Measurements from ENCODE around the gene ZDHHC12. TPM values are rescaled to one million over a fixed set of nuclear protein-coding genes. Genes with fewer than 3 reads are reported as not detected.

The ZDHHC12 gene
- total and polyA plus RNA-seq, 3 experiments from 2014 or later: 67.3 to 82.0 (median 76.1) TPM

- Mint-ChIP-seq H3K4me1 (peaks cover 25 to 37% (median 30%) of the 10 kb centered on the region in 3 donors), H3K4me3 (peak overlapping the region in 4 of 7 donors; percentile 27 to 41 (median 28)), H3K36me3 (peaks cover 0 to 29% (median 0%) of the 10 kb centered on the region in 3 donors), H3K27me3 (peaks cover 0 to 2% of the 10 kb centered on the region in 2 donors), H3K9me3 (no peaks in the 10 kb centered on the region), H3K27ac (peak overlapping the region in 1 of 8 donors; percentile 35)
- ChIA-PET POLR2A (no interaction called here), CTCF (interaction anchor here (0.5 kb wide), 1 partner anchor 61 kb away, joined by 3 read pairs; no protein-coding TSS in a partner anchor)
- H3K9me3 ChIP-seq (ENCODE audit: low read length): no peaks in the 10 kb centered on the region
- no peaks in the 10 kb centered on the region for H3K27me3 ChIP-seq (ENCODE audit: insufficient read depth, low read length, poor library complexity, severe bottlenecking)
- no peak overlapping the region for H3K27ac ChIP-seq (ENCODE audit: low read depth, low read length)
- H3K36me3 ChIP-seq (ENCODE audit: insufficient read depth, low read length): no peaks in the 10 kb centered on the region
- H3K4me3 ChIP-seq (ENCODE audit: low read length): no peak overlapping the region
- H3K4me1 ChIP-seq (ENCODE audit: insufficient read depth, low read length): peaks cover 20% of the 10 kb centered on the region
- DNase-seq: no peak
Observed at GRCh38 chr9:128720841-128721486, 3.0 kb downstream of the ZDHHC12 start.

GRCh38 chr9:128719919-128720605 lies 3.9 kb downstream of the ZDHHC12 start:
- peaks cover 14% of the 10 kb centered on the region for H3K4me1 ChIP-seq (ENCODE audit: insufficient read depth, low read length)
- H3K27ac ChIP-seq (ENCODE audit: low read depth, low read length): no peak overlapping the region
- Mint-ChIP-seq H3K36me3 (peaks cover 0 to 29% (median 0%) of the 10 kb centered on the region in 3 donors), H3K4me3 (peak overlapping the region in 1 of 7 donors; percentile 20), H3K9me3 (no peaks in the 10 kb centered on the region), H3K27me3 (peaks cover 0 to 2% of the 10 kb centered on the region in 2 donors), H3K27ac (no peak overlapping the region), H3K4me1 (peaks cover 22 to 31% (median 22%) of the 10 kb centered on the region in 3 donors)
- ChIA-PET CTCF (no interaction called here), POLR2A (no interaction called here)
- H3K9me3 ChIP-seq (ENCODE audit: low read length): no peaks in the 10 kb centered on the region
- H3K4me3 ChIP-seq (ENCODE audit: low read length): no peak overlapping the region
- no peak for DNase-seq
- H3K27me3 ChIP-seq (ENCODE audit: insufficient read depth, low read length, poor library complexity, severe bottlenecking): no peaks in the 10 kb centered on the region
- H3K36me3 ChIP-seq (ENCODE audit: insufficient read depth, low read length): no peaks in the 10 kb centered on the region

GRCh38 chr9:128718475-128718874 lies 5.5 kb downstream of the ZDHHC12 start:
- no peak for DNase-seq
- POLR2A ChIA-PET: no interaction called here

GRCh38 chr9:128718047-128718446 lies 5.9 kb downstream of the ZDHHC12 start:
- Mint-ChIP-seq H3K4me3 (no peak overlapping the region), H3K4me1 (peaks cover 7 to 13% (median 8%) of the 10 kb centered on the region in 3 donors), H3K27ac (no peak overlapping the region), H3K27me3 (no peaks in the 10 kb centered on the region), H3K36me3 (peaks cover 0 to 25% (median 0%) of the 10 kb centered on the region in 3 donors), H3K9me3 (no peaks in the 10 kb centered on the region)
- Histone ChIP-seq H3K27me3 (ENCODE audit: insufficient read depth, low read length, poor library complexity, severe bottlenecking) (no peaks in the 10 kb centered on the region), H3K27ac (ENCODE audit: low read depth, low read length) (no peak overlapping the region), H3K36me3 (ENCODE audit: insufficient read depth, low read length) (no peaks in the 10 kb centered on the region), H3K9me3 (ENCODE audit: low read length) (no peaks in the 10 kb centered on the region), H3K4me1 (ENCODE audit: insufficient read depth, low read length) (peaks cover under 1% of the 10 kb centered on the region), H3K4me3 (ENCODE audit: low read length) (no peak overlapping the region)
- DNase-seq: no peak
- ChIA-PET POLR2A (interaction anchor here (0.6 kb wide), 2 partner anchors 15 to 92 kb away, joined by 3 to 4 read pairs; no protein-coding TSS in a partner anchor), CTCF (interaction anchor here (0.8 to 2.0 kb wide), 2 partner anchors 16 to 60 kb away, joined by 3 to 6 read pairs; partner anchors contain the start of gene PKN3)

More at GRCh38 chr9:128718475-128718874, 5.5 kb downstream of the ZDHHC12 start:
- H3K9me3 Mint-ChIP-seq: no peaks in the 10 kb centered on the region
- peaks cover 0 to 25% (median 0%) of the 10 kb centered on the region in 3 donors for H3K36me3 Mint-ChIP-seq
- peaks cover 4% of the 10 kb centered on the region for H3K4me1 ChIP-seq (ENCODE audit: insufficient read depth, low read length)
- H3K4me1 Mint-ChIP-seq: peaks cover 9 to 18% (median 11%) of the 10 kb centered on the region in 3 donors
- no peaks in the 10 kb centered on the region for H3K27me3 Mint-ChIP-seq
- CTCF ChIA-PET: interaction anchor here (0.8 kb wide), 1 partner anchor 61 kb away, joined by 3 read pairs; no protein-coding TSS in a partner anchor
- H3K4me3 ChIP-seq (ENCODE audit: low read length): no peak overlapping the region
- H3K27ac ChIP-seq (ENCODE audit: low read depth, low read length): no peak overlapping the region
- no peaks in the 10 kb centered on the region for H3K27me3 ChIP-seq (ENCODE audit: insufficient read depth, low read length, poor library complexity, severe bottlenecking)
- no peaks in the 10 kb centered on the region for H3K9me3 ChIP-seq (ENCODE audit: low read length)
- H3K36me3 ChIP-seq (ENCODE audit: insufficient read depth, low read length): no peaks in the 10 kb centered on the region
- no peak overlapping the region for H3K27ac Mint-ChIP-seq
- H3K4me3 Mint-ChIP-seq: no peak overlapping the region

- no peak overlapping the region for H3K27ac ChIP-seq (ENCODE audit: low read depth, low read length)
- no peaks in the 10 kb centered on the region for H3K27me3 ChIP-seq (ENCODE audit: insufficient read depth, low read length, poor library complexity, severe bottlenecking)
- peaks cover 0 to under 1% (median 0%) of the 10 kb centered on the region in 3 donors for H3K4me1 Mint-ChIP-seq
- no peaks in the 10 kb centered on the region for H3K36me3 ChIP-seq (ENCODE audit: insufficient read depth, low read length)
- H3K4me3 ChIP-seq (ENCODE audit: low read length): no peak overlapping the region
- CTCF ChIA-PET: interaction anchor here (2.0 kb wide), 1 partner anchor 14 kb away, joined by 6 read pairs; the partner anchor contains the start of gene PKN3
- no peaks in the 10 kb centered on the region for H3K4me1 ChIP-seq (ENCODE audit: insufficient read depth, low read length)
- POLR2A ChIA-PET: interaction anchor here (0.6 to 0.7 kb wide), 2 partner anchors 28 to 372 kb away, joined by 3 to 4 read pairs; partner anchors contain the start of gene SET
- no peaks in the 10 kb centered on the region for H3K9me3 Mint-ChIP-seq
- no peaks in the 10 kb centered on the region for H3K27me3 Mint-ChIP-seq
- DNase-seq: peak in 1 of 5 donors; percentile 13
- peaks cover 0 to 17% (median 2%) of the 10 kb centered on the region in 3 donors for H3K36me3 Mint-ChIP-seq
- H3K27ac Mint-ChIP-seq: no peak overlapping the region
- no peaks in the 10 kb centered on the region for H3K9me3 ChIP-seq (ENCODE audit: low read length)
- no peak overlapping the region for H3K4me3 Mint-ChIP-seq
Observed at GRCh38 chr9:128716581-128717254, 7.2 kb downstream of the ZDHHC12 start.

- ChIA-PET CTCF (no interaction called here), POLR2A (no interaction called here)
- H3K9me3 Mint-ChIP-seq: no peaks in the 10 kb centered on the region
- no peak overlapping the region for H3K4me3 Mint-ChIP-seq
- no peak overlapping the region for H3K27ac Mint-ChIP-seq
- Histone ChIP-seq H3K27ac (ENCODE audit: low read depth, low read length) (no peak overlapping the region), H3K4me3 (ENCODE audit: low read length) (no peak overlapping the region), H3K27me3 (ENCODE audit: insufficient read depth, low read length, poor library complexity, severe bottlenecking) (no peaks in the 10 kb centered on the region), H3K9me3 (ENCODE audit: low read length) (no peaks in the 10 kb centered on the region), H3K4me1 (ENCODE audit: insufficient read depth, low read length) (no peaks in the 10 kb centered on the region), H3K36me3 (ENCODE audit: insufficient read depth, low read length) (no peaks in the 10 kb centered on the region)
- peaks cover 0 to 6% (median 2%) of the 10 kb centered on the region in 3 donors for H3K36me3 Mint-ChIP-seq
- no peaks in the 10 kb centered on the region for H3K27me3 Mint-ChIP-seq
- H3K4me1 Mint-ChIP-seq: no peaks in the 10 kb centered on the region
- DNase-seq: no peak
Observed at GRCh38 chr9:128715436-128715750, 8.5 kb downstream of the ZDHHC12 start.

- no peaks in the 10 kb centered on the region for H3K9me3 ChIP-seq (ENCODE audit: low read length)
- no peaks in the 10 kb centered on the region for H3K27me3 ChIP-seq (ENCODE audit: insufficient read depth, low read length, poor library complexity, severe bottlenecking)
- Mint-ChIP-seq H3K4me3 (no peak overlapping the region), H3K36me3 (peaks cover 0 to 2% (median 2%) of the 10 kb centered on the region in 3 donors), H3K27me3 (no peaks in the 10 kb centered on the region), H3K27ac (no peak overlapping the region), H3K9me3 (no peaks in the 10 kb centered on the region), H3K4me1 (no peaks in the 10 kb centered on the region)
- H3K4me3 ChIP-seq (ENCODE audit: low read length): no peak overlapping the region
- CTCF ChIA-PET: interaction anchor here (0.8 kb wide), 1 partner anchor 13 kb away, joined by 3 read pairs; the partner anchor contains the start of gene PKN3
- peak in 1 of 5 donors; percentile 42 for DNase-seq
- POLR2A ChIA-PET: no interaction called here
- H3K27ac ChIP-seq (ENCODE audit: low read depth, low read length): no peak overlapping the region
- no peaks in the 10 kb centered on the region for H3K36me3 ChIP-seq (ENCODE audit: insufficient read depth, low read length)
- no peaks in the 10 kb centered on the region for H3K4me1 ChIP-seq (ENCODE audit: insufficient read depth, low read length)
Observed at GRCh38 chr9:128714586-128715435, 9.1 kb downstream of the ZDHHC12 start.
